ENCODE results near the gene FRMPD2. TPM values are rescaled to one million over a fixed set of nuclear protein-coding genes. Genes with fewer than 3 reads are reported as not detected.

The FRMPD2 gene
- total RNA-seq, 1 experiment from 2014 or later, result 1.1 TPM

- no peak for TF ChIP-seq ZNF671 (CRISPR knock-in tag; IDR thresholded peaks at IDR 0.05)
- TF ChIP-seq CREB1 (CRISPR knock-in tag; IDR thresholded peaks at IDR 0.05), result no peak
- no peak for TF ChIP-seq SP1 (CRISPR knock-in tag; conservative IDR thresholded peaks at IDR 0.05)
Measured at GRCh38 chr10:48210966-48211365, 63.5 kb downstream of the FRMPD2 start (continued).

GRCh38 chr10:48210391-48210790 is 64.1 kb downstream of the FRMPD2 start:
- Mint-ChIP-seq H3K9me3 (peaks cover under 1% of the 10 kb centered on the region), H3K27ac (no peak overlapping the region), H3K27me3 (ENCODE audit: low read depth) (no peaks in the 10 kb centered on the region; the same call in 1 of the 2 replicates), H3K36me3 (no peaks in the 10 kb centered on the region), H3K4me1 (peaks cover 12% of the 10 kb centered on the region), H3K4me3 (no peak overlapping the region)
- TF ChIP-seq ZNF671 (CRISPR knock-in tag; IDR thresholded peaks at IDR 0.05) (no peak), E2F5 (CRISPR knock-in tag; IDR thresholded peaks at IDR 0.05) (no peak), CTCF (IDR thresholded peaks at IDR 0.05) (no peak), ZNF219 (CRISPR knock-in tag; IDR thresholded peaks at IDR 0.05; ENCODE audit: borderline replicate concordance) (no peak), NFATC4 (CRISPR knock-in tag; IDR thresholded peaks at IDR 0.05) (no peak), ZNF263 (CRISPR knock-in tag; IDR thresholded peaks at IDR 0.05; ENCODE audit: low read depth) (no peak), ZSCAN18 (CRISPR knock-in tag; IDR thresholded peaks at IDR 0.05) (no peak)
- DNase-seq (ENCODE audit: low spot score), result no peak
- ChIA-PET CTCF (interaction anchor here (1.4 kb wide), 1 partner anchor 446 kb away, joined by 3 read pairs; no protein-coding TSS in a partner anchor), POLR2A (no interaction called here)
- no peak for ATAC-seq

GRCh38 chr10:48209241-48209640 is 65.3 kb downstream of the FRMPD2 start:
- ChIA-PET POLR2A (no interaction called here), CTCF (interaction anchor here (1.1 to 1.4 kb wide), 2 partner anchors 81 to 447 kb away, joined by 3 read pairs; no protein-coding TSS in a partner anchor)
- H3K4me1 Mint-ChIP-seq, result peaks cover 12% of the 10 kb centered on the region
- H3K27me3 Mint-ChIP-seq (ENCODE audit: low read depth), result no peaks in the 10 kb centered on the region; the same call in 1 of the 2 replicates
- H3K4me3 Mint-ChIP-seq, result no peak overlapping the region
- H3K36me3 Mint-ChIP-seq, result no peaks in the 10 kb centered on the region
- H3K9me3 Mint-ChIP-seq, result no peaks in the 10 kb centered on the region
- DNase-seq (ENCODE audit: low spot score), result no peak
- no peak overlapping the region for H3K27ac Mint-ChIP-seq
- no peak for ATAC-seq
- TF ChIP-seq CREM (CRISPR knock-in tag; IDR thresholded peaks at IDR 0.05), result no peak
- TF ChIP-seq ZBTB43 (CRISPR knock-in tag; IDR thresholded peaks at IDR 0.05), result no peak
- no peak for TF ChIP-seq FOXP1 (CRISPR knock-in tag; IDR thresholded peaks at IDR 0.05; ENCODE audit: borderline replicate concordance)
- no peak for TF ChIP-seq ZNF263 (CRISPR knock-in tag; IDR thresholded peaks at IDR 0.05; ENCODE audit: low read depth)
- no peak for TF ChIP-seq AFF4 (CRISPR knock-in tag; IDR thresholded peaks at IDR 0.05; ENCODE audit: borderline replicate concordance)
- no peak for TF ChIP-seq TEAD4 (CRISPR knock-in tag; IDR thresholded peaks at IDR 0.05)
- no peak for TF ChIP-seq ZSCAN18 (CRISPR knock-in tag; IDR thresholded peaks at IDR 0.05)
- no peak for TF ChIP-seq NFATC4 (CRISPR knock-in tag; IDR thresholded peaks at IDR 0.05)
- no peak for TF ChIP-seq ARID4B (CRISPR knock-in tag; IDR thresholded peaks at IDR 0.05; ENCODE audit: borderline replicate concordance)
- no peak for TF ChIP-seq ZNF317 (CRISPR knock-in tag; IDR thresholded peaks at IDR 0.05; ENCODE audit: borderline replicate concordance, low read depth)
- no peak for TF ChIP-seq GTF2I (CRISPR knock-in tag; conservative IDR thresholded peaks at IDR 0.05)
- no peak for TF ChIP-seq ETV6 (CRISPR knock-in tag; IDR thresholded peaks at IDR 0.05)

Data from WTC11 (cell line).